Ovary (tissue), 3 donors: Measurements from ENCODE around the gene ACCS.

ENCODE experiments used
- CTCF ChIP-seq, 3 donors: fragments of 450-650 bp in 2 of 3; fragments of 200-600 bp in 1 of 3; IDR thresholded peaks; one replicate each; pipeline versions ENCODE4 v1.5.1 to v1.8.0; 2016 to 2022; ENCODE audit warnings: antibody characterized with exemption in 3 of 3, mild to moderate bottlenecking in 1 of 3
- POLR2A ChIP-seq: fragments of 450-650 bp; IDR thresholded peaks from one replicate; pipeline ENCODE4 v1.6.1; 2017; ENCODE audit warnings: antibody characterized with exemption, mild to moderate bottlenecking, moderate library complexity
- donor health status: DM: no; HTN: no; CAD: no.

GRCh38 chr11:44104481-44105294 is 38.6 kb downstream of the ACCS start:
- no peak for TF ChIP-seq CTCF (IDR thresholded peaks at IDR 0.05)
- no peak for TF ChIP-seq POLR2A
